HCT116 (cell line): Measurements from ENCODE around the gene LGALS7. TPM values are rescaled to one million over a fixed set of nuclear protein-coding genes. Genes with fewer than 3 reads are reported as not detected.
"Not testable (repeated sequence)": the region's sequence is repeated elsewhere in the genome, so short reads cannot be mapped to it uniquely, and the experiment has no call there.

ENCODE experiments used
- ATAC-seq: fragments of 200-7000 bp; cut with Tn5 transposase; 2 replicates; pipeline ENCODE4 v1.9.1; 2020; ENCODE audit warnings: mild to moderate bottlenecking, moderate library complexity
- BruUV-seq: library from RNA; stranded (reverse); fragments of 400-500 nt; replicated peaks from 2 replicates; lab custom pipeline; 2021; lab: Mats Ljungman, UMichigan
- CTCF ChIA-PET: fragments of 300-600 bp; sonication (Branson Sonifier 250); formaldehyde crosslinking; loops from one replicate; lab custom pipeline; 2021; ENCODE audit warnings: antibody characterized with exemption; lab: Charles Lee
- POLR2A ChIA-PET: fragments of 300-600, 350-600 bp; sonication (Branson Sonifier 250); formaldehyde crosslinking; loops from one replicate; lab custom pipeline; 2021; ENCODE audit warnings: antibody characterized with exemption; lab: Charles Lee
- RAD21 ChIA-PET, 2 experiments: fragments of 300-600 bp; sonication (Branson Sonifier 250); formaldehyde crosslinking; loops; one replicate each; lab custom pipeline; 2023; ENCODE audit warnings: low total read pairs in 2 of 2; ENCODE audit not compliant: uncharacterized antibody in 2 of 2, unreplicated experiment in 2 of 2, low non-redundant PET in 1 of 2; lab: Charles Lee
- DNase-seq: peaks from one replicate; pipeline ENCODE4 v3.0.0-alpha.2; 2010; ENCODE audit warnings: low read depth, low spot score
- H2AFZ ChIP-seq: fragments of 200-600 bp; shearing (Covaris generic), sonication (generic); 2 replicates; pipeline ENCODE4 v1.6.1; 2017; ENCODE audit warnings: low read depth, mixed run types, mixed read lengths, antibody characterized with exemption, low read length; ENCODE audit not compliant: poor library complexity, severe bottlenecking
- H3K27ac ChIP-seq: 2 replicates; pipeline ENCODE4 v1.5.1; 2012; ENCODE audit warnings: low read depth, low read length
- H3K27me3 ChIP-seq: fragments of 200-600 bp; sonication (generic); 2 replicates; pipeline ENCODE4 v1.6.1; 2016; ENCODE audit warnings: mixed run types, low read length, mixed read lengths; ENCODE audit not compliant: insufficient read depth
- H3K36me3 ChIP-seq, 2 experiments: fragments of 200-500 bp in 1 of 2; fragments of 200-600 bp in 1 of 2; sonication (Bioruptor generic) in 1 of 2; sonication (generic) in 1 of 2; 2 replicates each; pipeline versions ENCODE4 v1.5.1 to v1.6.1; 2014 to 2016; ENCODE audit warnings: low read length in 2 of 2, inconsistent platforms in 1 of 2, mixed read lengths in 1 of 2, mixed run types in 1 of 2; ENCODE audit not compliant: insufficient read depth in 2 of 2, control insufficient read depth in 1 of 2
- H3K4me1 ChIP-seq, 2 experiments: fragments of 200-600 bp in 1 of 2; sonication (generic) in 1 of 2; 2 replicates each; pipeline versions ENCODE4 v1.5.1 to v1.6.1; 2012 to 2017; ENCODE audit warnings: low read length in 2 of 2, inconsistent platforms in 1 of 2, mild to moderate bottlenecking in 1 of 2, mixed read lengths in 1 of 2, mixed run types in 1 of 2, moderate library complexity in 1 of 2; ENCODE audit not compliant: insufficient read depth in 2 of 2, control insufficient read depth in 1 of 2
- H3K4me2 ChIP-seq: fragments of 200-600 bp; sonication (generic); 2 replicates; pipeline ENCODE4 v1.6.1; 2017; ENCODE audit warnings: mixed run types, low read length, mixed read lengths
- H3K4me3 ChIP-seq, 2 experiments: fragments of 200-600 bp in 1 of 2; sonication (generic) in 1 of 2; replicated peaks in 1 of 2; 2 replicates each; pipeline ENCODE4 v1.5.1; 2011 to 2016; ENCODE audit warnings: low read length in 2 of 2, control low read depth in 1 of 2, low read depth in 1 of 2, mild to moderate bottlenecking in 1 of 2, mixed read lengths in 1 of 2, mixed run types in 1 of 2
- H3K79me2 ChIP-seq: fragments of 200-600 bp; sonication (generic); 2 replicates; pipeline ENCODE4 v1.6.1; 2017; ENCODE audit warnings: mild to moderate bottlenecking, mixed run types, low read length, moderate library complexity, mixed read lengths; ENCODE audit not compliant: insufficient read depth
- H3K9ac ChIP-seq: fragments of 200-600 bp; sonication (generic); 2 replicates; pipeline ENCODE4 v1.6.1; 2016; ENCODE audit warnings: low read length, mixed read lengths
- H3K9me2 ChIP-seq: fragments of 200-600 bp; sonication (generic), shearing (Covaris generic); 2 replicates; pipeline ENCODE4 v1.6.1; 2017; ENCODE audit warnings: mixed run types, mild to moderate bottlenecking, moderate library complexity; ENCODE audit not compliant: insufficient read depth
- H3K9me3 ChIP-seq, 2 experiments: fragments of 200-500 bp in 1 of 2; fragments of 200-600 bp in 1 of 2; sonication (Bioruptor generic) in 1 of 2; sonication (generic) in 1 of 2; 2 replicates each; pipeline ENCODE4 v1.6.1; 2014 to 2017; ENCODE audit warnings: low read length in 2 of 2, mixed read lengths in 2 of 2, inconsistent platforms in 1 of 2, low read depth in 1 of 2, mild to moderate bottlenecking in 1 of 2, mixed run types in 1 of 2, moderate library complexity in 1 of 2; ENCODE audit not compliant: control insufficient read depth in 1 of 2, insufficient read depth in 1 of 2
- H4K20me1 ChIP-seq: fragments of 200-600 bp; sonication (generic), shearing (Covaris generic); 2 replicates; pipeline ENCODE4 v1.6.1; 2017; ENCODE audit warnings: mixed run types, mild to moderate bottlenecking, moderate library complexity; ENCODE audit not compliant: insufficient read depth
- EGR1 ChIP-seq: IDR thresholded peaks from 2 replicates; pipeline ENCODE4 v1.6.1; 2012; ENCODE audit warnings: low read depth
- EZH2 ChIP-seq: fragments of 200-600 bp; sonication (generic); IDR thresholded peaks from 2 replicates; pipeline ENCODE4 v1.6.1; 2017; ENCODE audit warnings: antibody characterized with exemption, mixed run types
- EZH2phosphoT487 ChIP-seq: fragments of 200-600 bp; IDR thresholded peaks from 2 replicates; pipeline ENCODE4 v1.6.1; 2018; ENCODE audit warnings: antibody characterized with exemption, borderline replicate concordance
- SIN3A ChIP-seq: IDR thresholded peaks from 2 replicates; pipeline ENCODE4 v1.6.1; 2012; ENCODE audit warnings: low read depth
- SP1 ChIP-seq: IDR thresholded peaks from 2 replicates; pipeline ENCODE4 v1.6.1; 2012; ENCODE audit warnings: low read depth
- YY1 ChIP-seq: IDR thresholded peaks from 2 replicates; pipeline ENCODE4 v1.6.1; 2011; ENCODE audit warnings: low read length, low read depth, moderate library complexity, mild to moderate bottlenecking; ENCODE audit not compliant: insufficient replicate concordance; ENCODE audit errors: extremely low read depth
- intact Hi-C: fragments of 100-400 bp; cut with micrococcal nuclease; formaldehyde crosslinking; loops from 2 replicates; pipeline ENCODE4 v1.10.0; 2022
- total RNA-seq: library from RNA; stranded (reverse); gene quantifications from one replicate; pipeline ENCODE4 v1.2.1, GENCODE V29; 2021; ENCODE audit not compliant: unreplicated experiment

The LGALS7 gene
- total RNA-seq, 1 experiment from 2014 or later, result not detected

DNA sequence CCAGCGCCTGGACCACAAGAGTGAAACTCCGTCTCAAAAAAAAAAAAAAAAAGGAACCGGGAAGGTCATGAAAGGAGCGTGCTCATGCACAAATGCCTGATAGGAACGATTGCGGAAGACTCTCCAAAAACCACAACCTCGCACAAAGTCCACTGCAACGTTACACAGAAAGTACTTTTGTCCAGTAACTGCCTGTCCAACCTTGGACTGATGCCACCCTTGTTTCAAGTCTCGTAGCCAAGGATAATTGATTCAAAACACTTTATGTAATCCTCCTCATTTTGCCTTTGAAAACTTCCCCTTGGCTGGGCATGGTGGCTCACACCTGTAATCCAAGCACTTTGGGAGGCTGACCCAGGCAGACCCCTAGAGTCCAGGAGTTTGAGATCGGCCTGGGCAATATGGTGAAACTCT, 13.7 kb downstream of the LGALS7 start:
- H3K9ac ChIP-seq, result no peak overlapping the region
- no peaks in the 10 kb centered on the region for H3K4me1 ChIP-seq
- no peaks in the 10 kb centered on the region for H4K20me1 ChIP-seq
- no peak overlapping the region for H3K27ac ChIP-seq
- CTCF ChIA-PET, result no interaction called here
- no peak for ATAC-seq
- BruUV-seq, result no TSS peak
- no peaks in the 10 kb centered on the region for H3K9me2 ChIP-seq
- H3K9me3 ChIP-seq, result no peaks in the 10 kb centered on the region
- RAD21 ChIA-PET, result no interaction called here
- no peaks in the 10 kb centered on the region for H3K79me2 ChIP-seq
- H3K36me3 ChIP-seq, result no peaks in the 10 kb centered on the region
- H2AFZ ChIP-seq, result no peak overlapping the region
- no peak overlapping the region for H3K4me2 ChIP-seq
- TF ChIP-seq SIN3A, result no peak
- no peak for TF ChIP-seq SP1
- no peak for TF ChIP-seq YY1
- no peak for TF ChIP-seq EZH2phosphoT487
- TF ChIP-seq EGR1, result no peak
- no peak for TF ChIP-seq EZH2
- intact Hi-C loops, result no loop called here
- H3K4me3 ChIP-seq, result no peak overlapping the region
- POLR2A ChIA-PET, result no interaction called here
- no peak for DNase-seq
- H3K27me3 ChIP-seq, result no peaks in the 10 kb centered on the region

DNA sequence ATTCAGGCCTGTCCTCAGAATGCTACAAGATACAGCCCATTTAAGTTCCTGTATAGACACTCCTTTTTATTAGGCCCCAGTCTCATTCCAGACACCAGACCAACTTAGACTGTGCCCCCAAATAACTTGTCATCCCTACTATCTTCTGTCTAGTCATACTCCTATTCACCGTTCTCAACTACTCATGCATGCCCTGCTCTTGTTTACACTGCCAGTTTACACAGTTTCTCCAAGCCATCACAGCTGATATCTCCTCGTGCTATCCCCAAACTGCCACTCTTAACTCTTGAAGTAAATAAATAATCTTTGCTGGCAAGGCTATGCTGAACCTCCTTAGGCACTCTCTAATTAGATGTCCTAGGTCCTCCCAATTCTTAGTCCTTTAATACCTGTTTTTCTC, 19.1 kb downstream of the LGALS7 start:
- CTCF ChIA-PET, H3K4me1 ChIP-seq, H4K20me1 ChIP-seq, H3K79me2 ChIP-seq, H3K9ac ChIP-seq, intact Hi-C loops, H3K36me3 ChIP-seq, BruUV-seq, RAD21 ChIA-PET, H3K4me2 ChIP-seq, H3K9me3 ChIP-seq, H3K9me2 ChIP-seq, H3K27ac ChIP-seq, ATAC-seq, POLR2A ChIA-PET, H3K4me3 ChIP-seq, DNase-seq, H2AFZ ChIP-seq, H3K27me3 ChIP-seq: not testable (repeated sequence)

DNA sequence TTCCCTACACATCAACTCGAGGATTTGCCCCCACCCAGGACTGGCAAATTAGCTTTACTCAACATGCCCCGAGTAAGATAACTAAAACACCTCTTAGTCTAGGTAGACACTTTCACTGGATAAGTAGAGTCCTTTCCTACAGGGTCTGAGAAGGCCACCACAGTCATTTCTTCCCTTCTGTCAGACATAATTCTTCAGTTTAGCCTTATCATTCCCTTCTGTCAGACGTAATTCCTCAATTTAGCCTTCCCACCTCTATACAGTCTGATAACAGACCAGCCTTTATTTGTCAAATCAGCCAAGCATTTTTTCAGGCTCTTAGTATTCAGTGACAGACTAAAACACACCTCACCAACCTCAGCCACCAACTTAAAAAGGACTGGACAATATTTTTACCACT, 19.5 kb downstream of the LGALS7 start:
- CTCF ChIA-PET, H3K9me3 ChIP-seq, H3K4me2 ChIP-seq, H3K9me2 ChIP-seq, H3K9ac ChIP-seq, ATAC-seq, intact Hi-C loops, H4K20me1 ChIP-seq, H3K27ac ChIP-seq, BruUV-seq, H3K27me3 ChIP-seq, DNase-seq, H3K79me2 ChIP-seq, H3K4me1 ChIP-seq, RAD21 ChIA-PET, POLR2A ChIA-PET, H2AFZ ChIP-seq, H3K36me3 ChIP-seq, H3K4me3 ChIP-seq: not testable (repeated sequence)
